Left lobe of liver (tissue), 2 donors: Measurements from ENCODE around the gene COL23A1. TPM values are rescaled to one million over a fixed set of nuclear protein-coding genes. Genes with fewer than 3 reads are reported as not detected.
A peak's percentile ranks its signal among the peaks of the same experiment; 100 is the strongest.

Experiments used
- ATAC-seq: fragments of 200-7000 bp; cut with Tn5 transposase; one replicate; pipeline ENCODE4 v1.9.1; 2020; ENCODE audit warnings: mild to moderate bottlenecking, moderate library complexity
- DNase-seq: peaks from one replicate; pipeline ENCODE4 v3.0.0-alpha.2; 2020; ENCODE audit warnings: low spot score
- total RNA-seq: library from RNA; stranded (reverse); gene quantifications from one replicate; pipeline ENCODE4 v1.2.1, GENCODE V29; 2021
- donor health status: DM: no; HTN: no; CAD: no; lungs with moderate emphysema.
- donor health status: DM: no; HTN: yes; CAD: no.

The COL23A1 gene
- total RNA-seq, 1 donor from 2014 or later, result 1.2 TPM

- ATAC-seq (no peak), DNase-seq (no peak)
Measured at GRCh38 chr5:178227138-178227659, 363.0 kb downstream of the COL23A1 start.

GRCh38 chr5:178225174-178225573 is 365.0 kb downstream of the COL23A1 start:
- DNase-seq (no peak), ATAC-seq (peak; percentile 51)

- no peak for ATAC-seq
Measured at GRCh38 chr5:178224403-178224802, 365.8 kb downstream of the COL23A1 start.

GRCh38 chr5:178223828-178224335 is 366.3 kb downstream of the COL23A1 start:
- DNase-seq, result no peak
- ATAC-seq, result no peak

More at GRCh38 chr5:178224403-178224802, 365.8 kb downstream of the COL23A1 start:
- DNase-seq, result no peak

- no peak for ATAC-seq
- no peak for DNase-seq
Measured at GRCh38 chr5:178223196-178223773, 366.9 kb downstream of the COL23A1 start.

GRCh38 chr5:178222292-178222691 is 367.9 kb downstream of the COL23A1 start:
- ATAC-seq (no peak), DNase-seq (no peak)

- DNase-seq (no peak), ATAC-seq (no peak)
Measured at GRCh38 chr5:178221853-178222252, 368.3 kb downstream of the COL23A1 start.

GRCh38 chr5:178221282-178221681 is 368.9 kb downstream of the COL23A1 start:
- peak; percentile 5 for ATAC-seq
- DNase-seq, result no peak

GRCh38 chr5:178218827-178219226 is 371.4 kb downstream of the COL23A1 start:
- ATAC-seq (no peak), DNase-seq (no peak)

GRCh38 chr5:178218237-178218776 is 371.9 kb downstream of the COL23A1 start:
- ATAC-seq (no peak), DNase-seq (no peak)

- no peak for DNase-seq
- no peak for ATAC-seq
Measured at GRCh38 chr5:178216779-178217178, 373.4 kb downstream of the COL23A1 start.

GRCh38 chr5:178216088-178216534 is 374.1 kb downstream of the COL23A1 start:
- no peak for ATAC-seq
- DNase-seq, result no peak

- DNase-seq, result no peak
- ATAC-seq, result no peak
Measured at GRCh38 chr5:178215280-178216002, 374.8 kb downstream of the COL23A1 start.

GRCh38 chr5:178214160-178214803 is 375.9 kb downstream of the COL23A1 start:
- peak; percentile 1 for ATAC-seq

GRCh38 chr5:178213748-178214151 is 376.4 kb downstream of the COL23A1 start:
- DNase-seq, result peak; percentile 85

More at GRCh38 chr5:178214160-178214803, 375.9 kb downstream of the COL23A1 start:
- no peak for DNase-seq

GRCh38 chr5:178213003-178213461 is 377.2 kb downstream of the COL23A1 start:
- DNase-seq, result peak; percentile 91
- ATAC-seq, result peak; percentile 81

More at GRCh38 chr5:178213748-178214151, 376.4 kb downstream of the COL23A1 start:
- peak; percentile 68 for ATAC-seq

- no peak for ATAC-seq
- no peak for DNase-seq
Measured at GRCh38 chr5:178212241-178213002, 377.8 kb downstream of the COL23A1 start.

GRCh38 chr5:178211095-178212048 is 378.8 kb downstream of the COL23A1 start:
- no peak for DNase-seq
- ATAC-seq, result no peak

- no peak for DNase-seq
Measured at GRCh38 chr5:178210686-178211085, 379.5 kb downstream of the COL23A1 start.

More at GRCh38 chr5:178210686-178211085, 379.5 kb downstream of the COL23A1 start:
- no peak for ATAC-seq
